Upper lobe of left lung (tissue), 4 donors: Measurements from ENCODE around the gene DCLK1.
"Not testable (repeated sequence)": the region's sequence is repeated elsewhere in the genome, so short reads cannot be mapped to it uniquely, and the experiment has no call there.

Experiments
- EP300 ChIP-seq, 4 donors: sonication (generic); formaldehyde crosslinking; IDR thresholded peaks; one replicate each; pipeline ENCODE4 v1.5.1; 2017; ENCODE audit warnings: antibody characterized with exemption in 4 of 4, control low read depth in 2 of 4
- POLR2A ChIP-seq, 4 donors: fragments of 450-650 bp; IDR thresholded peaks; one replicate each; pipeline ENCODE4 v1.5.1; 2016 to 2017; ENCODE audit warnings: antibody characterized with exemption in 4 of 4, mild to moderate bottlenecking in 2 of 4
- TF ChIP-seq, protein P1 (sequence below), 6 experiments: fragments of 450-650 bp in 4 of 6; fragments of 200-600 bp in 2 of 6; sonication (generic) in 2 of 6; IDR thresholded peaks; one replicate each; pipeline ENCODE4 v1.5.1; 2016 to 2019; ENCODE audit warnings: antibody characterized with exemption in 6 of 6

DNA sequence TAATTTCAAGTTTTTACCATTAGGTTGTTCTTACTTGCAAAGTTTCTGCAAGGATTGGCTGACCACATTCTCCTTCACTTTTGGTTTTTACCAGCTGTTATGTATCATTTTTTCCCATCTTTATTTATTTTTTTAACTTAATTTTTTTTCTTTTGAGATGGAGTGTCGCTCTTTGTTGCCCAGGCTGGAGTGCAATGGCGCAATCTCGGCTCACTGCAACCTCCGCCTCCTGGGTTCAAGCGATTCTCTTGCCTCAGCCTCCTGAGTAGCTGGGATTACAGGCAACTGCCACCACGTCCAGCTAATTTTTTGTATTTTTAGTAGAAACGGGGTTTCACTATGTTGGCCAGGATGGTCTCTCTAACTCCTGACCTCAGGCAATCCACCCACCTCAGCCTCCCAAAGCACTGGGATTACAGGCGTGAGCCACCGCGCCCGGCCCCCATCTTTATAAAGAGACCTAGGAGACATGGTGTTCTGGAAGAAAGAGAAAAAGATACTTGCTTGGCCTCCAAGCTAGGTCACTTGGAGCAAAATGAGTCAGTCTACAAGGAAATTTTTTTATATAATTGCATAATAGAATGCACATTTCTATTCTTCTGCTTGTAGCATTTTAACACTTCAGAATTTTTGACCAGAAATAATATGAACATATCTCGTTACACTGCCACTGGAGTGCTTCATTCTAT is 60.5 kb downstream of the DCLK1 start:
- TF ChIP-seq EP300, POLR2A (IDR thresholded peaks at IDR 0.05): not testable (repeated sequence)
- TF ChIP-seq, protein P1, sequence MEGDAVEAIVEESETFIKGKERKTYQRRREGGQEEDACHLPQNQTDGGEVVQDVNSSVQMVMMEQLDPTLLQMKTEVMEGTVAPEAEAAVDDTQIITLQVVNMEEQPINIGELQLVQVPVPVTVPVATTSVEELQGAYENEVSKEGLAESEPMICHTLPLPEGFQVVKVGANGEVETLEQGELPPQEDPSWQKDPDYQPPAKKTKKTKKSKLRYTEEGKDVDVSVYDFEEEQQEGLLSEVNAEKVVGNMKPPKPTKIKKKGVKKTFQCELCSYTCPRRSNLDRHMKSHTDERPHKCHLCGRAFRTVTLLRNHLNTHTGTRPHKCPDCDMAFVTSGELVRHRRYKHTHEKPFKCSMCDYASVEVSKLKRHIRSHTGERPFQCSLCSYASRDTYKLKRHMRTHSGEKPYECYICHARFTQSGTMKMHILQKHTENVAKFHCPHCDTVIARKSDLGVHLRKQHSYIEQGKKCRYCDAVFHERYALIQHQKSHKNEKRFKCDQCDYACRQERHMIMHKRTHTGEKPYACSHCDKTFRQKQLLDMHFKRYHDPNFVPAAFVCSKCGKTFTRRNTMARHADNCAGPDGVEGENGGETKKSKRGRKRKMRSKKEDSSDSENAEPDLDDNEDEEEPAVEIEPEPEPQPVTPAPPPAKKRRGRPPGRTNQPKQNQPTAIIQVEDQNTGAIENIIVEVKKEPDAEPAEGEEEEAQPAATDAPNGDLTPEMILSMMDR (IDR thresholded peaks at IDR 0.05) = not testable (repeated sequence)
